OCI-LY7 (cell line): ENCODE data around the gene OR6K2.

ENCODE experiments used
- EZH2phosphoT487 ChIP-seq: fragments of 200-600 bp; sonication (generic); IDR thresholded peaks from 2 replicates; pipeline ENCODE4 v1.6.1; 2018; ENCODE audit warnings: low read depth, borderline replicate concordance, mild to moderate bottlenecking, mixed run types, antibody characterized with exemption, low read length, moderate library complexity, mixed read lengths
- TF ChIP-seq, protein P1 (sequence below): fragments of 200-600 bp; sonication (generic); conservative IDR thresholded peaks from 2 replicates; pipeline ENCODE4 v1.5.1; 2014; ENCODE audit warnings: mild to moderate bottlenecking, antibody characterized with exemption, low read length, moderate library complexity, mixed read lengths

- TF ChIP-seq, protein P1, sequence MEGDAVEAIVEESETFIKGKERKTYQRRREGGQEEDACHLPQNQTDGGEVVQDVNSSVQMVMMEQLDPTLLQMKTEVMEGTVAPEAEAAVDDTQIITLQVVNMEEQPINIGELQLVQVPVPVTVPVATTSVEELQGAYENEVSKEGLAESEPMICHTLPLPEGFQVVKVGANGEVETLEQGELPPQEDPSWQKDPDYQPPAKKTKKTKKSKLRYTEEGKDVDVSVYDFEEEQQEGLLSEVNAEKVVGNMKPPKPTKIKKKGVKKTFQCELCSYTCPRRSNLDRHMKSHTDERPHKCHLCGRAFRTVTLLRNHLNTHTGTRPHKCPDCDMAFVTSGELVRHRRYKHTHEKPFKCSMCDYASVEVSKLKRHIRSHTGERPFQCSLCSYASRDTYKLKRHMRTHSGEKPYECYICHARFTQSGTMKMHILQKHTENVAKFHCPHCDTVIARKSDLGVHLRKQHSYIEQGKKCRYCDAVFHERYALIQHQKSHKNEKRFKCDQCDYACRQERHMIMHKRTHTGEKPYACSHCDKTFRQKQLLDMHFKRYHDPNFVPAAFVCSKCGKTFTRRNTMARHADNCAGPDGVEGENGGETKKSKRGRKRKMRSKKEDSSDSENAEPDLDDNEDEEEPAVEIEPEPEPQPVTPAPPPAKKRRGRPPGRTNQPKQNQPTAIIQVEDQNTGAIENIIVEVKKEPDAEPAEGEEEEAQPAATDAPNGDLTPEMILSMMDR = no peak
- no peak for TF ChIP-seq EZH2phosphoT487
Measured at GRCh38 chr1:158689875-158690274, 10.6 kb downstream of the OR6K2 start.
